ENCODE results near the gene RPL29.

Gene RPL29

GRCh38 chr3:51944451-51945021, 51.2 kb downstream of the RPL29 start:
- DNase-seq: no peak

Data from NCI-H446 (cell line).